Activated B cell treated with CpG ODN at 0.5 μM for 24 hours (primary cell): ENCODE results near the gene DCXR. TPM values are rescaled to one million over a fixed set of nuclear protein-coding genes. Genes with fewer than 3 reads are reported as not detected.

Experiments used
- ATAC-seq: fragments of 200-7000 bp; cut with Tn5 transposase; one replicate; pipeline ENCODE4 v1.10.0; 2021; ENCODE audit warnings: low read depth, mild to moderate bottlenecking, moderate library complexity
- CTCF ChIA-PET: fragments of 350-600 bp; sonication (Branson Sonifier 250); formaldehyde crosslinking; loops from one replicate; lab custom pipeline; 2021; ENCODE audit warnings: antibody characterized with exemption; lab: Charles Lee
- POLR2A ChIA-PET: fragments of 350-600 bp; sonication (Branson Sonifier 250); formaldehyde crosslinking; loops from one replicate; lab custom pipeline; 2021; ENCODE audit warnings: antibody characterized with exemption; lab: Charles Lee
- DNase-seq: peaks from one replicate; pipeline ENCODE4 v3.0.0; 2022
- H3K27ac Mint-ChIP-seq: one replicate; pipeline ENCODE4 v1.8.0; 2020; ENCODE audit warnings: mixed read lengths
- H3K27me3 Mint-ChIP-seq: one replicate; pipeline ENCODE4 v1.8.0; 2021; ENCODE audit warnings: mixed read lengths
- H3K36me3 Mint-ChIP-seq: one replicate; pipeline ENCODE4 v1.8.0; 2021; ENCODE audit warnings: low read depth, mixed read lengths
- H3K4me1 Mint-ChIP-seq: one replicate; pipeline ENCODE4 v1.8.0; 2021; ENCODE audit warnings: mixed read lengths
- H3K4me3 Mint-ChIP-seq: one replicate; pipeline ENCODE4 v1.8.0; 2020; ENCODE audit warnings: mild to moderate bottlenecking, mixed read lengths
- H3K9me3 Mint-ChIP-seq: one replicate; pipeline ENCODE4 v1.8.0; 2020; ENCODE audit warnings: mixed read lengths
- CTCF ChIP-seq: fragments of 200-600 bp; IDR thresholded peaks from one replicate; pipeline ENCODE4 v1.8.0; 2022; ENCODE audit warnings: antibody characterized with exemption, mild to moderate bottlenecking
- intact Hi-C: fragments of 100-400 bp; cut with micrococcal nuclease; formaldehyde crosslinking; loops from one replicate; pipeline ENCODE4 v1.15.1; 2024
- total RNA-seq: library from RNA; stranded (reverse); gene quantifications from 2 replicates; pipeline ENCODE4 v1.2.3, GENCODE V29; 2022

Gene DCXR
- total RNA-seq, 1 donor from 2014 or later = 84.3 TPM

GRCh38 chr17:82051776-82052637 is 14.5 kb upstream of the DCXR start, which contains the start of the genes GPS1 and RFNG:
Gene GPS1 (plus strand): TSS chr17:82051898. CDS start chr17:82051932, 34 bp downstream.
Gene RFNG (minus strand): TSS chr17:82051811. CDS start chr17:82051766, 45 bp downstream.
- Mint-ChIP-seq H3K36me3 (peaks cover 30% of the 10 kb centered on the region), H3K4me3 (peak within 1 kb of the TSS; percentile 84), H3K27me3 (no peaks in the 10 kb centered on the region), H3K27ac (peak within 1 kb of the TSS; percentile 78), H3K9me3 (no peaks in the 10 kb centered on the region), H3K4me1 (peaks cover 17% of the 10 kb centered on the region)
- DNase-seq = peak; percentile 84
- peak; percentile 91 for ATAC-seq
- intact Hi-C loops = loop anchor here (1.0 kb wide), 3 partner anchors 13 to 46 kb away; partner anchors contain the start of genes DCXR, DUS1L and FASN
- ChIA-PET CTCF (interaction anchor here (1.3 to 1.7 kb wide), 2 partner anchors 14 to 92 kb away, joined by 3 to 4 read pairs; partner anchors contain the start of gene DCXR), POLR2A (interaction anchor here (1.5 to 4.2 kb wide), 4 partner anchors 13 to 29 kb away, joined by 3 to 30 read pairs (median 5); partner anchors contain the start of genes CENPX, DCXR and LRRC45)
- no peak for TF ChIP-seq CTCF

- peaks cover 24% of the 10 kb centered on the region for H3K36me3 Mint-ChIP-seq
- CTCF ChIA-PET = interaction anchor here (1.7 kb wide), 1 partner anchor 13 kb away, joined by 4 read pairs; the partner anchor contains the start of gene DCXR
- H3K27me3 Mint-ChIP-seq = no peaks in the 10 kb centered on the region
- DNase-seq = no peak
- intact Hi-C loops = loop anchor here (1.0 kb wide), 3 partner anchors 14 to 47 kb away; partner anchors contain the start of genes DCXR, DUS1L and FASN
- H3K27ac Mint-ChIP-seq = peak overlapping the region; percentile 78
- no peaks in the 10 kb centered on the region for H3K9me3 Mint-ChIP-seq
- no peak for TF ChIP-seq CTCF
- POLR2A ChIA-PET = interaction anchor here (1.4 to 4.2 kb wide), 5 partner anchors 13 to 28 kb away, joined by 3 to 30 read pairs (median 3); partner anchors contain the start of genes CENPX, DCXR and LRRC45
- peak overlapping the region; percentile 83 for H3K4me3 Mint-ChIP-seq
- peak; percentile 26 for ATAC-seq
- H3K4me1 Mint-ChIP-seq = peaks cover 17% of the 10 kb centered on the region
Measured at GRCh38 chr17:82050761-82051641, 13.5 kb upstream of the DCXR start.

GRCh38 chr17:82050152-82050760 is 12.8 kb upstream of the DCXR start:
- Mint-ChIP-seq H3K9me3 (no peaks in the 10 kb centered on the region), H3K36me3 (peaks cover 21% of the 10 kb centered on the region), H3K27ac (no peak overlapping the region), H3K4me3 (peak overlapping the region; percentile 83), H3K4me1 (peaks cover 17% of the 10 kb centered on the region), H3K27me3 (no peaks in the 10 kb centered on the region)
- intact Hi-C loops = no loop called here
- DNase-seq (no peak), ATAC-seq (no peak)
- ChIA-PET CTCF (interaction anchor here (1.2 to 1.7 kb wide), 2 partner anchors 13 to 19 kb away, joined by 3 to 4 read pairs; partner anchors contain the start of gene DCXR), POLR2A (interaction anchor here (0.6 to 4.2 kb wide), 4 partner anchors 13 to 294 kb away, joined by 3 to 30 read pairs (median 6); partner anchors contain the start of gene DCXR)
- TF ChIP-seq CTCF = no peak

GRCh38 chr17:82049521-82049971 is 12.0 kb upstream of the DCXR start:
- H3K36me3 Mint-ChIP-seq = peaks cover 15% of the 10 kb centered on the region
- TF ChIP-seq CTCF = no peak
- H3K9me3 Mint-ChIP-seq = no peaks in the 10 kb centered on the region
- no peak for DNase-seq
- peaks cover 17% of the 10 kb centered on the region for H3K4me1 Mint-ChIP-seq
- CTCF ChIA-PET = interaction anchor here (1.2 kb wide), 1 partner anchor 19 kb away, joined by 3 read pairs; no protein-coding TSS in a partner anchor
- no peak overlapping the region for H3K4me3 Mint-ChIP-seq
- ATAC-seq = no peak
- intact Hi-C loops = no loop called here
- H3K27me3 Mint-ChIP-seq = no peaks in the 10 kb centered on the region
- POLR2A ChIA-PET = interaction anchor here (0.6 to 4.2 kb wide), 3 partner anchors 12 to 294 kb away, joined by 5 to 30 read pairs (median 6); partner anchors contain the start of gene DCXR
- no peak overlapping the region for H3K27ac Mint-ChIP-seq
